Measurements from ENCODE around the gene PSMD1. TPM values are rescaled to one million over a fixed set of nuclear protein-coding genes. Genes with fewer than 3 reads are reported as not detected.
A peak's percentile ranks its signal among the peaks of the same experiment; 100 is the strongest.
"Not testable (repeated sequence)": the region's sequence is repeated elsewhere in the genome, so short reads cannot be mapped to it uniquely, and the experiment has no call there.

PSMD1 gene
- total RNA-seq, 8 experiments from 2014 or later: 58.1 to 131 (median 93.1) TPM

DNA sequence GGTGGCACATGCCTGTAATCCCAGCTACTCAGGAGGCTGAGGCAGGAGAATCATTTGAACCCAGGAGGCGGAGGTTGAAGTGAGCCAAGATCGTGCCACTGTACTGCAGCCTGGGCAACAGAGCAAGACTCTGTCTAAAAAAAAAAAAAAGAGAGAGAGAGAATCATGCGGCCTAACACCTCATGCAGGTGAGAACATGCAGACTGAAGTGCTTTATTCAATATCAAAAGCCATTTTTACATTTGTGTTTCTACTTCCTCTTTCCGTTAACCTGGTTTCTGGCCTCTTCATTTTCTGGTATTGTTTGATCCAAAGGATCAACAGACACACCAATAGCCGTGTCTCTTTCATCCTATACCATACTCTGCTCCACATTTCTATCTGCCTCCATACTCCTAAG lies 122.1 kb downstream of the PSMD1 start:
- in situ Hi-C loops (cut with MboI; ENCODE audit: low pct_unique_long_range_greater_than_20kb in 2 of 9, low sequenced_read_pairs in 9 of 9, unreplicated experiment in 9 of 9); H3K4me3 ChIP-seq; H3K27ac ChIP-seq; ATAC-seq (replicated peaks in 6 of 8); H3K4me1 ChIP-seq (replicated peaks in 1 of 2): not testable (repeated sequence)
- 86 to 100% (median 91%) methylated on average over 1 to 5 of the region's 5 CpGs; no CpG with 5 or more reads in 2 of the 10 experiments for WGBS, 10 experiments

DNA sequence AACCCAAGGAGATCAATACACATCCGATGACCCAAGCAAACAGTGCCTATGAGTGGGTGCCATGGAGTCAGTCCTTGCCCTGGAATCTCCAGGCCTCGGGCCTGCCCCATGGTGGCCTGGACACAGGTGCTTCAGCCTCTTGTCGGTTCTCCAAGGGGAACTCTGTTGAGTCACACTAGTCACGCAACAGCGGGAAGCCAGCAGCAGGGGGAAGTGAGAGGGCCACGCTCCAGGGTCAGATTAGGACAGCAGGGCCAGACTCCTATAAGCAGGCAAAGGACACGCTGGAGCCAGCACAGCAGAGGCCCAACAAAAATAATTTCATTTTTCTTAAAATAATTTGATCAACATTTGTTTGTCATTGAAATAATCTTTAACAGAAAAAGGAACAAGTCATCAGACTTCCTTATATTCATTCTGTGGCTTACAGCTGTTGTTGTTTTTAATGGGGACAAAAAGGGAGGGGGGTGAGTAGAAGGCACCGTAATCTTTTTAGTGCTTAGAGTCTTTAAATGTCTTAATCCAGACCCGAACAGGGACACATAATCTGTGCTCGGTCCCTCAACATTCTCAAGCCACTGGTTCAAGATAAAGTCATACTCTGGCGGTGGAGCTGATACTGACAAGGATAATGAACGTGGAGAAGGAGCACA lies 125.3 kb downstream of the PSMD1 start:
- Histone ChIP-seq H3K4me1 (replicated peaks in 1 of 2) (no peaks in the 10 kb centered on the region), H3K4me3 (no peak overlapping the region), H3K27ac (no peak overlapping the region)
- peak in 2 of 8 experiments; percentile 14 to 53 for ATAC-seq (replicated peaks in 6 of 8)
- in situ Hi-C loops (cut with MboI; ENCODE audit: low pct_unique_long_range_greater_than_20kb in 2 of 9, low sequenced_read_pairs in 9 of 9, unreplicated experiment in 9 of 9): no loop called here
- WGBS, 10 experiments: 10 to 100% (median 84%) methylated on average over 1 to 9 of the region's 12 CpGs; no CpG with 5 or more reads in 1 of the 10 experiments

DNA sequence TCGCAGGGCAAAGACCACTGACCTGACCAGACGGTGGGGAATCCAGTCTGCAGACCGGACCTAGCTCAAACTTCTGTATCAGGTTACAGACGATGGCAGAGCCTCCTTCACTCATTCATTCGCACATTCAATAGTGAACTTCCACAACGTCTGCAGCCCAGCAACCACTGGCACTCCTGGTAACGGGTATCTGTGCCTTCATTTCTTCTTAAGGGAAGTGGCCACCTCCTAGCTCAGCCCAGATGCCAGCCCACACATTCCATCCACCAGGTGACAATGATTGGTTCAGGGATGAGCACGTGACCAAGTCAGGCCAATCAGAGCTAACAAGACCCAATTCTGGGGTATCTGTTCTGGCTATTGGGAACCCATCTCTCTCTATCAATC lies 125.8 kb downstream of the PSMD1 start:
- H3K4me1 ChIP-seq (replicated peaks in 1 of 2): no peaks in the 10 kb centered on the region
- no peak overlapping the region for H3K27ac ChIP-seq
- ATAC-seq (replicated peaks in 6 of 8): peak in 1 of 8 experiments; percentile 14
- H3K4me3 ChIP-seq: no peak overlapping the region
- in situ Hi-C loops (cut with MboI; ENCODE audit: low pct_unique_long_range_greater_than_20kb in 2 of 9, low sequenced_read_pairs in 9 of 9, unreplicated experiment in 9 of 9): no loop called here
- 40 to 100% (median 70%) methylated on average over 1 to 6 of the region's 8 CpGs; no CpG with 5 or more reads in 3 of the 10 experiments for WGBS, 10 experiments

DNA sequence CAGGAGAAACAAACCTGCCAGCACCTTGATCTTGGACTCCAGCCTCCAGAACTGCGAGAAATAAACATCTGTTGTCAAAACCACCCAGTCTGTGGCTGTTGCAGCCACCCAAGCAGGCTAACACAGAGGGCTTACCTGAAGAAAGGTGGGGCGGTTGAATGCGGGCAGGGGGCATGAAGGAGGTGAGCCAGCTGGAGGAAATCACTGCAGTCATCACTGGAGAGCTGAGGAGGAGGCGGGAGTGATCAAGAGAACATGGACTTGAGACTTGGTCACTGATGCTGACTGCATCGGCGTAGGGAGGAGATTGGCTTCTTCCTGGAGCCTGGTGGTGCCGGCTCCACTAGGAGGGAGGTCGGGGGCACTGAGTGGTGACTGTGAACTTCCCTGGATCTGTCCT lies 127.2 kb downstream of the PSMD1 start:
- in situ Hi-C loops (cut with MboI; ENCODE audit: low pct_unique_long_range_greater_than_20kb in 2 of 9, low sequenced_read_pairs in 9 of 9, unreplicated experiment in 9 of 9): no loop called here
- Histone ChIP-seq H3K4me3 (no peak overlapping the region), H3K4me1 (replicated peaks in 1 of 2) (no peaks in the 10 kb centered on the region), H3K27ac (no peak overlapping the region)
- 84 to 92% (median 87%) methylated on average over 1 to 5 of the region's 8 CpGs; no CpG with 5 or more reads in 5 of the 10 experiments for WGBS, 10 experiments
- ATAC-seq (replicated peaks in 6 of 8): no peak

DNA sequence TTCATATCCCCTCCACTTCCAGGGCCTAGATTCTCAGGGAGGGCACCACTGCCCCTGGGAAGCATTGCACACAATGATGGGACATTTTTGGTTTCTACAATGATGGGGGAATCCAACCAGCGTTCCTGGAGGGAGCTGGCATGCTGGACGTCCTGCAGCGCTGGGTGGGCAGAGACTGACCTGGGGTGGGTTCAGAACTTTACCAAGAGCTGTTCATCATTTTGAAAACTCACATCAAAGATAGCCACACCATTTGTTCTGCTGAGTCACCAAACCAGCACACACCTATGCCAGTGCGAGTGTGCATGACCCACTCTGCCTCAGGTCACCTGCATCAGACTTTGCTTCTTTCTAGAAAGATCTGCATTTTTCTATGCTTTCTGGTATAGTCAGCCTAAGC lies 127.7 kb downstream of the PSMD1 start:
- WGBS, 10 experiments: 60 to 100% methylated on average over 1 to 4 of the region's 4 CpGs; no CpG with 5 or more reads in 8 of the 10 experiments
- in situ Hi-C loops (cut with MboI; ENCODE audit: low pct_unique_long_range_greater_than_20kb in 2 of 9, low sequenced_read_pairs in 9 of 9, unreplicated experiment in 9 of 9): no loop called here

DNA sequence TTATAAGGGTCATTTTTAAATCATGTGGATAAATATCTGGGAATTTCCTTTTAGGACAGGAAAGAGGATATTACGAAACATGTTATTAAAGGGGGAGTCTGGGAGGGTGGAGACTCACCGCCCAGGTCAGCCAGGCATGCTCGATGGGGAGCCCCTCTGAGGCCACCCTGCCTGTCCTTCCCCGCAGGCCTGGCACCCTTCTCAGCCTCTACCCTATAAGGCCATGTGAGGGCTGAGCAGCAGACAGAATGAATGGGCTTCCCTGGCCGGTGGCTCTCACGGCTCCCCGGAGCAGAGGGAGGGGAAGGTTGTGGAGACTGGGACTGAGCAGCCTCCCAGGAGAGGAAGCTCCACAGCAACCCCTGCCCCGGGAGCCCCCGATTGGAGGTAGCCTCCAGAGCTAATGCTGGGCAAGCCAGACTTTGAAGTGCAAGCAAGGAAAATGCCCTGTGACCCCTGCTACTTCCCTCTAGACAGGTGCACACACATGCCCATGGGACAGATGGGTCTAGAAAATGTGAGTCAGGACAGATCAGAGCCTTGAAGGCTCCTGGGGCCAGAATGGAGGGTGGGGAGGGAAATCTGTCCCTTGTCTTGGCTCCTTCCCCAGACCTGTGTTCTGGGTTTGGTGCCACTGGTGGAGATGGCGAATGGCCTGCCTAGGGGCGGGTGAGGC lies 128.5 kb downstream of the PSMD1 start:
- in situ Hi-C loops (cut with MboI; ENCODE audit: low pct_unique_long_range_greater_than_20kb in 2 of 9, low sequenced_read_pairs in 9 of 9, unreplicated experiment in 9 of 9): no loop called here
- Histone ChIP-seq H3K4me3 (no peak overlapping the region), H3K4me1 (replicated peaks in 1 of 2) (no peaks in the 10 kb centered on the region), H3K27ac (no peak overlapping the region)
- 47 to 90% (median 81%) methylated on average over 2 to 6 of the region's 11 CpGs; no CpG with 5 or more reads in 4 of the 10 experiments for WGBS, 10 experiments
- ATAC-seq (replicated peaks in 6 of 8): no peak

More for the DNA sequence above, 127.7 kb downstream of the PSMD1 start:
- Histone ChIP-seq H3K4me3 (no peak overlapping the region), H3K4me1 (replicated peaks in 1 of 2) (no peaks in the 10 kb centered on the region), H3K27ac (no peak overlapping the region)
- no peak for ATAC-seq (replicated peaks in 6 of 8)

DNA sequence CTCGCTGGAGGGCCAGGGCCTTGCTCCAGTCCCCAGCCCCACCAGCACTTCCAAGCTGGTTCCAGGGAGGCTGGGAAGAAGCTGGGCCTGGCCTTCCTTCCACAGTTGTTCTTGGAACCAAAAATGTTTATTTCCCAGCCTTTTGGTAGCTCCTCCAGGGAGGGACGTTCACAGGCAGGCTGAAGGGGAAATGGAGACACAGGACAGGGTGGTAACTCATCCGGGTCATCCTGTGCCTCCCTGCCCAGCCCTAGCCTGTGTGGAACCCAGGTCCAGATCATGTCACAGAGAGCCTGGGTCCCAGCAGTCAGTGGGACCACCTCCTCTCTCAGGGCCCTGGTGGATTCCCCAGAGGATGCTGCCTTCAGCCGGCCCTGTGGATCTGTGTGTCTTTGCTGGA lies 129.2 kb downstream of the PSMD1 start:
- no peak overlapping the region for H3K4me3 ChIP-seq
- no peaks in the 10 kb centered on the region for H3K4me1 ChIP-seq (replicated peaks in 1 of 2)
- ATAC-seq (replicated peaks in 6 of 8): no peak
- 29 to 100% (median 75%) methylated on average over 1 to 3 of the region's 4 CpGs; no CpG with 5 or more reads in 5 of the 10 experiments for WGBS, 10 experiments
- no peak overlapping the region for H3K27ac ChIP-seq
- in situ Hi-C loops (cut with MboI; ENCODE audit: low pct_unique_long_range_greater_than_20kb in 2 of 9, low sequenced_read_pairs in 9 of 9, unreplicated experiment in 9 of 9): no loop called here

DNA sequence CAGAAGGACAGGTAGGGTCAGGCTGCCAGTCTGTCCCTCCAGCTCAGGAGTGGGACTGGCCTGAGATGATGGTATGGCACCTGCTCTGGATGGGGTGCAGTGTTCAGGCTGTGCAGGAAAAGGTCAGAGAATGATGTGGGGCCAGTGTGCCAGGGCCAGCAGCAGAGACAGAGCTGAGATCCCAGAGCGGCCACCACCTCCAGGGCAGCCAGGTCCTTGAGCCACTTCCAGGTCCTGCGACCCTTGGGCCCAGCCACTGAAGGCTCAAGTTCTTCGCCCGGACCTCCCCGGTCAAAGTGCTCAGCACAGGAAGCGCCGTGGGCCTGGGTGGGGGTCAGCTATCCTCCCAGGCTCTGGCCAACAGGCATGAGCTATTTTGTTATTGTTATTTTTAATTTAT lies 129.7 kb downstream of the PSMD1 start:
- Histone ChIP-seq H3K27ac (no peak overlapping the region), H3K4me1 (replicated peaks in 1 of 2) (no peaks in the 10 kb centered on the region), H3K4me3 (no peak overlapping the region)
- no peak for ATAC-seq (replicated peaks in 6 of 8)
- 80 to 92% (median 84%) methylated on average over 1 to 7 of the region's 7 CpGs; no CpG with 5 or more reads in 6 of the 10 experiments for WGBS, 10 experiments
- in situ Hi-C loops (cut with MboI; ENCODE audit: low pct_unique_long_range_greater_than_20kb in 2 of 9, low sequenced_read_pairs in 9 of 9, unreplicated experiment in 9 of 9): no loop called here

DNA sequence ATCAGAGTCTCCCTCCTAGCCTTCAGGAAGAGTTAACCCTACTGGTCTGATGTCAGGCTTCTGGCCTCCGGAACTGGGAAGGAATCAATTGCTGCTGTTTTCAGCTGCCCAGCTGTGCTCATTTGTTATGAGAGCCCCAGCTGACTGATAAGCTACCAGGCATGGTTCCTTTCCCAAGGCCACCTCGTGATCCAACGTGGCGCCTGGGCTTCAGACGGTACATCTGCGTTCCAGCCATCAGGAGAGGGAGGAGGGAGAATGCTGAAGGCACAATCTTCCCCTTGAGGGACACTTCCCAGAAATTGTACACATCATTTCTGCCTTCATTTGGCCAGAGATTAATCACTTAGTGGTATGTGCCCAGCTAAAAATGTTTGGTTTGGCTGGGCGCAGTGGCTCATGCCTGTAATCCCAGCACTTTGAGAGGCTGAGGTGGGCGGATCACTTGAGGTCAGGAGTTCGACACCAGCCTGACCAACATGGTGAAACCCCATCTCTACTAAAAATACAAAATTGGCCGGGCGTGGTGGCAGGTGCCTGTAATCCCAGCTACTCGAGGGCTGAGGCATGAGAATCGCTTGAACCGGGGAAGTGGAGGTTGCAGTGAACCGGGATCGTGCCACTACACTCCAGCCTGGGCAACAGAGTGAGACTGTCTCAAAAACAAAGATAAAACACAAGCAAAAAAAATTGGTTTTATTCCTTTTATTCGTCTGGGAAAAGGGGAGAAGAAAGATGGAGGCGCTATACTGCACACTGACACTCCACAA lies 131.3 kb downstream of the PSMD1 start:
- Histone ChIP-seq H3K27ac (no peak overlapping the region), H3K4me3 (no peak overlapping the region), H3K4me1 (replicated peaks in 1 of 2) (no peaks in the 10 kb centered on the region)
- ATAC-seq (replicated peaks in 6 of 8): peak in 1 of 8 experiments; percentile 12
- in situ Hi-C loops (cut with MboI; ENCODE audit: low pct_unique_long_range_greater_than_20kb in 2 of 9, low sequenced_read_pairs in 9 of 9, unreplicated experiment in 9 of 9): no loop called here
- 67 to 94% (median 81%) methylated on average over 1 to 14 of the region's 18 CpGs; no CpG with 5 or more reads in 1 of the 10 experiments for WGBS, 10 experiments

DNA sequence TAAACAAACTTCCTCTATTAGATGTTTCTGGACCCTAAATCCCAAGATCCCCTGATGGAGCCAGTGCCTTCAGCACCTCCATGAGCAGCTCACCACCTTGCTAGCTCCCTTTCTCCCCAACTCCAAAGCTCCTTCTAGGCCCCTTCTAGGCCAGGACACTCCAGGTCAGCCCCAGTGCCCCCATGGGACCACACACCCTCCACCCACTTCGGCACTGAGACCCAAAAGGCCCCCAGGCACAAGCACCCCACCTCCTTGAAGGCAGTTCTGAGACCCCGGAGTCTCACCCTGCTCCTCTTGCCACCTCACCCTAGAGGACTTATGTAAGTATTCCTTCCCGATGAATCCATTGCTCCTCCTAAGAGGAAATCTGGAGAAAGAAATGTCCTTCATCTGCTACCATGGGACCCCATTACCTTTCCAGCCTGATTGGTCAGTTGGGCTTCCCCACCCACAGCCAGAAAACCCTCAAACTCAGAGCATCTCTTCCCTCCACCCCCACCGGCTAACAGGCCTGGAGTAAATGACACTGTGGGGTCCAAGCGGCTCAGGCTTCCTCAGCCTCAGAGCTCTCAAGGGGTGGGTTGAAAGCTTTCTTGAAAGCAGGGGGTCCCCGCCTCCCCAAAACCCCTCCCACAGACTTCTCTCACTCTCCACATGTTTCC lies 132.0 kb downstream of the PSMD1 start:
- H3K4me3 ChIP-seq: no peak overlapping the region
- H3K27ac ChIP-seq: no peak overlapping the region
- ATAC-seq (replicated peaks in 6 of 8): no peak
- H3K4me1 ChIP-seq (replicated peaks in 1 of 2): no peaks in the 10 kb centered on the region
- WGBS, 10 experiments: 80 to 100% (median 94%) methylated on average over 1 to 3 of the region's 6 CpGs; no CpG with 5 or more reads in 5 of the 10 experiments
- in situ Hi-C loops (cut with MboI; ENCODE audit: low pct_unique_long_range_greater_than_20kb in 2 of 9, low sequenced_read_pairs in 9 of 9, unreplicated experiment in 9 of 9): no loop called here

DNA sequence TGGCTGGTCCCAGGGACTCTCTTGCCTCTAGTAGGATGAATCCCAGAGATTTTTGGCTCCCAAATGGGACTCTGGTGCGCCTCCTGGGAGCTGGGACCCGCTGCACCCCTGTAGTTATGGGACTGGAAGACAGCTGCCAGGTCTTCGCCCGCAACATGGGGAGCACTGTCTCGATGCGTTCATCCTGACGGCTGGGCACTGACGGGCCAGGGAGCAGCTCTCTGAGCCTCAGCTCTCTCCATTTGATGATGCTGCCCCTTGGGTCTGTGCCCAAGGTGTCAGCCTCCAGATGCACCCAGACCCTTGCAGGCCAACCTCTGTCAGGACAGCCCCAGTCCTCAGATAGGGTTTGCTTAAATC lies 132.5 kb downstream of the PSMD1 start:
- WGBS, 10 experiments: 80 to 93% (median 92%) methylated on average over 1 to 8 of the region's 8 CpGs; no CpG with 5 or more reads in 5 of the 10 experiments
- no peak for ATAC-seq (replicated peaks in 6 of 8)
- no peak overlapping the region for H3K27ac ChIP-seq

DNA sequence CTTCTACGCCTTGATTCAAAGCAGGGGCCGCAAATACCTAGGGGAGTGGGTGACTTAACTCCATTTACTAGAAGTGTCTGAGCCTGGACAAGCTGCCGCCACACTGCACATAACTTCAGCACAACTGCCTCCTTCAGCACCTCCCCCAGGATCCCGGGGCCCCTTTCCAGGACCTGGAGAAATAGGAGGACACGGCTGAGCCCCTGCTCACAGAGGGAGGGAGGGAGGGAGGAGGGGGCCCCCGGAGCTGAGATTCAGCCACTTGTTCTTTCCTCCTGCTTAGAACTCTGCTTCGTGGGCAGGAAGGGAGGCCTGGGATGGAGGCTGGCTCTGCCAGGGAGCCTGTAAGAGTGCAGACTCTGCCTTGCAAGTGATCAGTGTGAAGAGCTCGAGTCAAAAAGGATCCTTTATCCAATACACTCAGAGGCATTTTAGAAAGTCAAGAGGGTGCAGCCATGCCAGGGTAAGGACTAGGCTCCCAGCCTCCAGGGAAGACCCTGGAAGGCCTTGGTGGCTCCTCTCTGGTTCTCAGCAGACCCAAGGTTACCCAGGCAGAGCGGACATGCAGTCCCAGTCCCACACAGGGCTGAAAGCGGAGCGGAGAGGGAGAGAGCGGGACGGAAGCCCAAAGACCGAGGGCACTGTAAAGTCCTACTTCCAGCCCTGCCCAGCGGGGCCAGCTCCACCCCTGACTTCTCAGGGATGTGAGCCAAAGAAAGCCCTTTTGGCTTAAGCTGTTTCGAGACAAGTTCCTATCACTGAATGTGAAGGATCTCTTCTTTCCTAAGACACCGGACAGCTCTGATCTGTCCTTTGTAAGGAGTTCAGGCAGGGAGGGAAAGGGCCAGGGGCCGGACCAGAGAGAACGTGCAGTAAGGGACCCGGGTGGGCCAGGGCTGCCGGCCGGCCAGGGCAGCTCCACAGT lies 133.2 kb downstream of the PSMD1 start:
- H3K4me3 ChIP-seq: no peak overlapping the region
- in situ Hi-C loops (cut with MboI; ENCODE audit: low pct_unique_long_range_greater_than_20kb in 2 of 9, low sequenced_read_pairs in 9 of 9, unreplicated experiment in 9 of 9): loop anchor here in 1 of 9 experiments (10.0 kb wide), 1 partner anchor 85 kb away; no protein-coding TSS in a partner anchor
- peak in 3 of 8 experiments; percentile 33 to 49 (median 44) for ATAC-seq (replicated peaks in 6 of 8)
- 33 to 89% (median 81%) methylated on average over 1 to 8 of the region's 22 CpGs; no CpG with 5 or more reads in 3 of the 10 experiments for WGBS, 10 experiments
- H3K27ac ChIP-seq: no peak overlapping the region
- H3K4me1 ChIP-seq (replicated peaks in 1 of 2): no peaks in the 10 kb centered on the region

More for the DNA sequence above, 132.5 kb downstream of the PSMD1 start:
- in situ Hi-C loops (cut with MboI; ENCODE audit: low pct_unique_long_range_greater_than_20kb in 2 of 9, low sequenced_read_pairs in 9 of 9, unreplicated experiment in 9 of 9): no loop called here
- Histone ChIP-seq H3K4me3 (no peak overlapping the region), H3K4me1 (replicated peaks in 1 of 2) (no peaks in the 10 kb centered on the region)

Measured in motor neuron (in vitro differentiated cells).